Endothelial cell of umbilical vein (primary cell): ENCODE measurements around the gene FAM3D.

Experiments used
- CTCF ChIP-seq, 2 donors: IDR thresholded peaks; 1 replicate in 1 of 2; 2 replicates in 1 of 2; pipeline ENCODE4 v1.5.1; 2011; ENCODE audit warnings: low read length in 2 of 2, mild to moderate bottlenecking in 2 of 2, moderate library complexity in 2 of 2, control low read depth in 1 of 2, inconsistent platforms in 1 of 2, low read depth in 1 of 2; ENCODE audit not compliant: insufficient read depth in 1 of 2; ENCODE audit errors: extremely low read depth in 1 of 2
- EZH2 ChIP-seq: IDR thresholded peaks from 2 replicates; pipeline ENCODE4 v1.6.1; 2012; ENCODE audit warnings: borderline replicate concordance, low read depth, mild to moderate bottlenecking, moderate library complexity, low read length, inconsistent platforms; ENCODE audit not compliant: severe bottlenecking
- JUN ChIP-seq: IDR thresholded peaks from 2 replicates; pipeline ENCODE4 v1.6.1; 2011; ENCODE audit warnings: borderline replicate concordance, low read depth; ENCODE audit not compliant: insufficient read length, insufficient read depth
- MAX ChIP-seq: IDR thresholded peaks from 2 replicates; pipeline ENCODE4 v1.6.1; 2011; ENCODE audit not compliant: insufficient read depth, insufficient read length
- POLR2AphosphoS5 ChIP-seq: IDR thresholded peaks from 2 replicates; pipeline ENCODE4 v1.6.1; 2012; ENCODE audit warnings: low read depth, mild to moderate bottlenecking, control low read depth, low read length, moderate library complexity; ENCODE audit not compliant: insufficient read depth

- TF ChIP-seq CTCF (IDR thresholded peaks at IDR 0.05; ENCODE audit: extremely low read depth in 1 of 2, insufficient read depth in 1 of 2, low read depth in 1 of 2, low read length in 2 of 2) (no peak), POLR2AphosphoS5 (no peak), EZH2 (no peak), MAX (no peak), JUN (no peak)
These were observed 31.0 kb upstream of the FAM3D start for GRCh38 chr3:58697561-58697960.
